GM21367 (cell line): ENCODE measurements around the gene TMEM161A.
"Not testable (repeated sequence)": the region's sequence is repeated elsewhere in the genome, so short reads cannot be mapped to it uniquely, and the experiment has no call there.

ENCODE experiments used
- ATAC-seq: cut with Tn5 transposase; IDR thresholded peaks from one replicate; pipeline ENCODE4 v1.9.1; 2021; ENCODE audit not compliant: unreplicated experiment

Gene TMEM161A

GRCh38 chr19:19123386-19123785 is 14.9 kb downstream of the TMEM161A start:
- ATAC-seq = no peak

- ATAC-seq = no peak
These were observed 15.4 kb downstream of the TMEM161A start for GRCh38 chr19:19122902-19123301.

- no peak for ATAC-seq
These were observed 16.9 kb downstream of the TMEM161A start for GRCh38 chr19:19121371-19121770.

- no peak for ATAC-seq
These were observed 17.7 kb downstream of the TMEM161A start for GRCh38 chr19:19120308-19121231.

GRCh38 chr19:19119325-19120237 is 18.7 kb downstream of the TMEM161A start:
- no peak for ATAC-seq

GRCh38 chr19:19115954-19116353 is 22.3 kb downstream of the TMEM161A start:
- ATAC-seq = no peak

- no peak for ATAC-seq
These were observed 25.1 kb downstream of the TMEM161A start for GRCh38 chr19:19113040-19113626.

- no peak for ATAC-seq
These were observed 26.2 kb downstream of the TMEM161A start for GRCh38 chr19:19111967-19112580.

- no peak for ATAC-seq
These were observed 27.0 kb downstream of the TMEM161A start for GRCh38 chr19:19111136-19111835.

- no peak for ATAC-seq
These were observed 27.7 kb downstream of the TMEM161A start for GRCh38 chr19:19110410-19111135.

- ATAC-seq = no peak
These were observed 28.7 kb downstream of the TMEM161A start for GRCh38 chr19:19109601-19110000.

GRCh38 chr19:19107654-19108053 is 30.6 kb downstream of the TMEM161A start:
- ATAC-seq = no peak

GRCh38 chr19:19106938-19107337 is 31.3 kb downstream of the TMEM161A start:
- not testable (repeated sequence) for ATAC-seq

- no peak for ATAC-seq
These were observed 32.2 kb downstream of the TMEM161A start for GRCh38 chr19:19106056-19106551.

- no peak for ATAC-seq
These were observed 32.8 kb downstream of the TMEM161A start for GRCh38 chr19:19105365-19106055.

GRCh38 chr19:19103167-19103566 is 35.1 kb downstream of the TMEM161A start:
- no peak for ATAC-seq

GRCh38 chr19:19102566-19102965 is 35.7 kb downstream of the TMEM161A start:
- not testable (repeated sequence) for ATAC-seq

GRCh38 chr19:19101540-19101939 is 36.7 kb downstream of the TMEM161A start:
- no peak for ATAC-seq
